DOHH2 (cell line): ENCODE measurements around the gene RRP12.

Source experiments
- H3F3A ChIP-seq: fragments of 200-600 bp; sonication (generic), shearing (Covaris generic); 2 replicates; pipeline ENCODE4 v1.6.0; 2016; ENCODE audit warnings: antibody characterized with exemption, mild to moderate bottlenecking; ENCODE audit not compliant: control insufficient read depth, insufficient read depth
- H3K27ac ChIP-seq: fragments of 200-600 bp; sonication (generic); 2 replicates; pipeline ENCODE4 v1.5.1; 2014; ENCODE audit warnings: low read depth, mild to moderate bottlenecking, low read length, moderate library complexity
- H3K27me3 ChIP-seq: fragments of 200-600 bp; sonication (generic); 2 replicates; pipeline ENCODE4 v1.6.1; 2014; ENCODE audit warnings: mild to moderate bottlenecking, low read length, mixed read lengths; ENCODE audit not compliant: control insufficient read depth
- H3K36me3 ChIP-seq: fragments of 200-600 bp; sonication (generic); 2 replicates; pipeline ENCODE4 v1.6.1; 2014; ENCODE audit warnings: mild to moderate bottlenecking, low read length, moderate library complexity, mixed read lengths; ENCODE audit not compliant: control insufficient read depth
- H3K4me1 ChIP-seq: fragments of 200-600 bp; sonication (generic); 2 replicates; pipeline ENCODE4 v1.6.1; 2014; ENCODE audit warnings: mild to moderate bottlenecking, low read length, mixed read lengths; ENCODE audit not compliant: control insufficient read depth
- H3K4me2 ChIP-seq: fragments of 200-600 bp; sonication (generic); 2 replicates; pipeline ENCODE4 v1.6.0; 2014; ENCODE audit warnings: mild to moderate bottlenecking, low read length, moderate library complexity
- H3K4me3 ChIP-seq: fragments of 200-600 bp; sonication (generic); 2 replicates; pipeline ENCODE4 v1.5.1; 2014; ENCODE audit warnings: mild to moderate bottlenecking, low read length, mixed read lengths
- H3K79me2 ChIP-seq: fragments of 200-600 bp; sonication (generic); 2 replicates; pipeline ENCODE4 v1.6.1; 2014; ENCODE audit warnings: mild to moderate bottlenecking, low read length, mixed read lengths; ENCODE audit not compliant: control insufficient read depth
- H3K9me2 ChIP-seq: fragments of 200-600 bp; sonication (generic); replicated peaks from 2 replicates; pipeline ENCODE4 v1.6.1; 2014; ENCODE audit warnings: mild to moderate bottlenecking, low read length, mixed read lengths; ENCODE audit not compliant: control insufficient read depth
- H3K9me3 ChIP-seq: fragments of 200-600 bp; sonication (generic); 2 replicates; pipeline ENCODE4 v1.6.1; 2014; ENCODE audit warnings: antibody characterized with exemption, low read length, mixed read lengths; ENCODE audit not compliant: control insufficient read depth, insufficient read depth
- H4K20me1 ChIP-seq: fragments of 200-600 bp; sonication (generic); 2 replicates; pipeline ENCODE4 v1.6.0; 2014; ENCODE audit warnings: low read depth, mild to moderate bottlenecking, antibody characterized with exemption, low read length, moderate library complexity; ENCODE audit not compliant: control insufficient read depth, insufficient read depth
- CTCF ChIP-seq: fragments of 200-600 bp; sonication (generic); IDR thresholded peaks from one replicate; pipeline ENCODE4 v1.5.1; 2014; ENCODE audit warnings: antibody characterized with exemption, mild to moderate bottlenecking, low read depth, low read length; ENCODE audit not compliant: poor library complexity, severe bottlenecking
- EZH2phosphoT487 ChIP-seq: fragments of 200-600 bp; sonication (generic); IDR thresholded peaks from 2 replicates; pipeline ENCODE4 v1.6.1; 2017; ENCODE audit warnings: borderline replicate concordance, mild to moderate bottlenecking, antibody characterized with exemption, low read length, moderate library complexity, mixed read lengths

The RRP12 gene

GRCh38 chr10:97445722-97446639 lies 44.8 kb upstream of the RRP12 start, which contains the start of the genes EXOSC1 and ZDHHC16:
EXOSC1 (minus strand) TSS chr10:97446006; CDS start chr10:97445985, 21 bp downstream.
ZDHHC16 (plus strand) TSS chr10:97446175; CDS start chr10:97451676, 5,501 bp downstream.
- peaks cover 44% of the 10 kb centered on the region for H3K36me3 ChIP-seq
- H3K4me2 ChIP-seq = peak within 1 kb of the TSS; percentile 93
- H3K4me1 ChIP-seq = peaks cover 28% of the 10 kb centered on the region
- peak within 1 kb of the TSS; percentile 96 for H3K4me3 ChIP-seq
- no peaks in the 10 kb centered on the region for H3K9me2 ChIP-seq
- no peaks in the 10 kb centered on the region for H3K9me3 ChIP-seq
- no peaks in the 10 kb centered on the region for H3F3A ChIP-seq
- H3K79me2 ChIP-seq = peaks cover 77% of the 10 kb centered on the region
- TF ChIP-seq CTCF (peak; percentile 26), EZH2phosphoT487 (no peak)
- no peak within 1 kb of the TSS for H3K27ac ChIP-seq
- H3K27me3 ChIP-seq = no peaks in the 10 kb centered on the region
- 0 out of 2 replicates have a peak, but pooled peaks cover 7% of the 10 kb centered on the region for H4K20me1 ChIP-seq

GRCh38 chr10:97445357-97445721 lies 44.2 kb upstream of the RRP12 start:
- TF ChIP-seq EZH2phosphoT487 (no peak), CTCF (no peak)
- peaks cover 28% of the 10 kb centered on the region for H3K4me1 ChIP-seq
- peaks cover 45% of the 10 kb centered on the region for H3K36me3 ChIP-seq
- H3K4me3 ChIP-seq = peak overlapping the region; percentile 96
- H3K27me3 ChIP-seq = no peaks in the 10 kb centered on the region
- no peaks in the 10 kb centered on the region for H3F3A ChIP-seq
- H4K20me1 ChIP-seq = 0 out of 2 replicates have a peak, but pooled peaks cover 7% of the 10 kb centered on the region
- H3K4me2 ChIP-seq = peak overlapping the region; percentile 93
- no peak overlapping the region for H3K27ac ChIP-seq
- peaks cover 71% of the 10 kb centered on the region for H3K79me2 ChIP-seq
- no peaks in the 10 kb centered on the region for H3K9me2 ChIP-seq
- no peaks in the 10 kb centered on the region for H3K9me3 ChIP-seq

GRCh38 chr10:97444212-97444611 lies 43.1 kb upstream of the RRP12 start:
- Histone ChIP-seq H3K4me1 (peaks cover 28% of the 10 kb centered on the region), H3K27ac (no peak overlapping the region), H3K4me2 (peak overlapping the region; percentile 93), H4K20me1 (0 out of 2 replicates have a peak, but pooled peaks cover 7% of the 10 kb centered on the region), H3K27me3 (no peaks in the 10 kb centered on the region), H3K4me3 (peak overlapping the region; percentile 96), H3K79me2 (peaks cover 64% of the 10 kb centered on the region), H3F3A (no peaks in the 10 kb centered on the region), H3K9me3 (no peaks in the 10 kb centered on the region), H3K9me2 (no peaks in the 10 kb centered on the region), H3K36me3 (peaks cover 47% of the 10 kb centered on the region)
- TF ChIP-seq EZH2phosphoT487 (no peak), CTCF (no peak)
